A673 (cell line): Measurements from ENCODE around the gene CPEB4. TPM values are rescaled to one million over a fixed set of nuclear protein-coding genes. Genes with fewer than 3 reads are reported as not detected.

Experiments
- BruUV-seq: library from RNA; stranded (reverse); fragments of 400-500 nt; replicated peaks from 2 replicates; lab custom pipeline; 2021; lab: Mats Ljungman, UMichigan
- CTCF ChIA-PET: fragments of 300-600 bp; sonication (Branson Sonifier 250); formaldehyde crosslinking; loops from one replicate; lab custom pipeline; 2022; ENCODE audit warnings: antibody characterized with exemption; lab: Charles Lee
- POLR2A ChIA-PET: fragments of 300-600 bp; sonication (Branson Sonifier 250); formaldehyde crosslinking; loops from one replicate; lab custom pipeline; 2022; ENCODE audit warnings: antibody characterized with exemption; ENCODE audit not compliant: low non-redundant PET; lab: Charles Lee
- DNase-seq: peaks from one replicate; pipeline ENCODE4 v3.0.0-alpha.2; 2015; ENCODE audit warnings: low spot score
- H3K27ac ChIP-seq: fragments of 200-600 bp; sonication (generic); 2 replicates; pipeline ENCODE4 v1.5.1; 2016; ENCODE audit warnings: mixed run types, low read depth, mild to moderate bottlenecking, mixed read lengths, antibody characterized with exemption, low read length; ENCODE audit not compliant: poor library complexity, severe bottlenecking
- H3K27me3 ChIP-seq: fragments of 200-600 bp; sonication (generic); replicated peaks from 2 replicates; pipeline ENCODE4 v1.6.1; 2017; ENCODE audit warnings: mixed run types, low read depth, mild to moderate bottlenecking, mixed read lengths, antibody characterized with exemption, low read length; ENCODE audit not compliant: insufficient read depth, poor library complexity
- H3K36me3 ChIP-seq: fragments of 200-600 bp; sonication (generic); 2 replicates; pipeline ENCODE4 v1.6.1; 2016; ENCODE audit warnings: mixed run types, mild to moderate bottlenecking, mixed read lengths, antibody characterized with exemption, low read length; ENCODE audit not compliant: insufficient read depth, poor library complexity, severe bottlenecking
- H3K4me1 ChIP-seq: fragments of 200-600 bp; sonication (generic); 2 replicates; pipeline ENCODE4 v1.6.1; 2017; ENCODE audit warnings: mixed run types, mild to moderate bottlenecking, mixed read lengths, antibody characterized with exemption, low read length; ENCODE audit not compliant: insufficient read depth, poor library complexity, severe bottlenecking
- H3K4me3 ChIP-seq: fragments of 200-600 bp; sonication (generic); 2 replicates; pipeline ENCODE4 v1.5.1; 2016; ENCODE audit warnings: low read depth, mixed run types, mild to moderate bottlenecking, mixed read lengths, low read length; ENCODE audit not compliant: poor library complexity, severe bottlenecking
- H3K9me3 ChIP-seq: fragments of 200-600 bp; sonication (generic); 2 replicates; pipeline ENCODE4 v1.6.1; 2016; ENCODE audit warnings: mixed run types, low read depth, mild to moderate bottlenecking, mixed read lengths, antibody characterized with exemption, low read length; ENCODE audit not compliant: poor library complexity, severe bottlenecking
- CTCF ChIP-seq: fragments of 300-800, 200-600 bp; sonication (generic); conservative IDR thresholded peaks from 2 replicates; pipeline ENCODE4 v1.5.1; 2017; ENCODE audit warnings: low read depth, mild to moderate bottlenecking, antibody characterized with exemption, low read length, moderate library complexity, mixed read lengths
- EZH2 ChIP-seq: fragments of 200-600 bp; sonication (generic); IDR thresholded peaks from 2 replicates; pipeline ENCODE4 v1.6.1; 2017; ENCODE audit warnings: borderline replicate concordance, low read depth, mild to moderate bottlenecking, mixed read lengths, antibody characterized with exemption, low read length; ENCODE audit not compliant: poor library complexity, severe bottlenecking
- intact Hi-C: fragments of 100-400 bp; cut with micrococcal nuclease; formaldehyde crosslinking; loops from one replicate; pipeline ENCODE4 v1.10.0; 2022; ENCODE audit not compliant: unreplicated experiment
- total RNA-seq: library from RNA; stranded (reverse); gene quantifications from 2 replicates; pipeline ENCODE4 v1.2.3, GENCODE V29; 2021

CPEB4 gene
- total RNA-seq, 1 experiment from 2014 or later: 1.6 TPM

DNA sequence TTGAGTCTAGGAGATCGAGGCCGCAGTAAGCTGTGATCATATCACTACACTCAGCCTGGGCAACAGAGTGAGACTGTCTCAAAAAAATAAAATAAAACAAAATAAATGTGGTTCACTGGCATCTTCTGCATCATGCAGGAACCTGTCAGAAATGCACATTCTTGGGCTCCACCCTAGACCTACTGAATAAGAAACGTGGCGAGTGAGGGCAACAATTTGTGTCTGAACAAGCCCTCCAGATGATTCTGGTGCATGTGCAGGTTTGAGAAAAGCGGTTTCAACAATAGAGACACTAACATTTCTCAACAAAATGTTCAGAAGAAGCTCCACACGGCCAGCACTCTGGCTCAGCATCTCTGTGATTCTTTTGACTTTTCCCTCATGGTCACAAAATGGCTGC, 42.8 kb upstream of the CPEB4 start:
- H3K4me1 ChIP-seq: no peaks in the 10 kb centered on the region
- intact Hi-C loops: no loop called here
- H3K27me3 ChIP-seq: no peaks in the 10 kb centered on the region
- no peak for DNase-seq
- H3K27ac ChIP-seq: no peak overlapping the region
- BruUV-seq: no TSS peak
- no peaks in the 10 kb centered on the region for H3K9me3 ChIP-seq
- ChIA-PET POLR2A (no interaction called here), CTCF (no interaction called here)
- H3K36me3 ChIP-seq: no peaks in the 10 kb centered on the region
- no peak overlapping the region for H3K4me3 ChIP-seq
- no peak for TF ChIP-seq EZH2
- no peak for TF ChIP-seq CTCF

DNA sequence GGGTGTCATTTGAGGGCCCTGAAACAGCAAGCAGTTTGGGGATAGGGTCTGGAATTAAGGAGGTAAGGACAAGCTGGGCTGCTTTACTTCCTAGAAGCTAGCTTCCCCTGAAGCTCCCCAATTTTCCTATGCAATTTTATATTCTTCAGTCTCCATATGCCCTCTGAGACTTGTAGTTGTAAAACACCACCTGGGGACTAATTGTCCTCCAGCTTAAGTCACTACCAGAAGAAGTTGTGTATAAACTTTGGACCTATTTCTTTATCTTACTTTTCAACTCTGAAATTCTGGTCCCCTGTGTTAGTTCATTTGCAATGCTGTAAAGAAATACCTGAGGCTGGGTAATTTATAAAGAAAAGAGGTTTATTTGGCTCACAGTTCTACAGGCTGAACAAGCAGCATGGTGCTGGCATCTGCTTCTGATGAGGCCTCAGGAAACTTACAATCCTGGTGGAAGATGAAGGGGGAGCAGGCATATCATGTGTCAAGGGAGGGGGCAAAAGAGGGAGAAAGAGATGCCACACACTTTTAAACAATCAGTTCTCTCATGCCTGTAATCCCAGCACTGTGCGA, 41.1 kb upstream of the CPEB4 start:
- ChIA-PET POLR2A (no interaction called here), CTCF (no interaction called here)
- Histone ChIP-seq H3K4me1 (no peaks in the 10 kb centered on the region), H3K9me3 (no peaks in the 10 kb centered on the region), H3K4me3 (no peak overlapping the region), H3K27ac (no peak overlapping the region), H3K27me3 (no peaks in the 10 kb centered on the region), H3K36me3 (no peaks in the 10 kb centered on the region)
- intact Hi-C loops: no loop called here
- no peak for TF ChIP-seq EZH2
- DNase-seq: no peak
- BruUV-seq: no TSS peak

GRCh38 chr5:173848986-173849596, 39.1 kb upstream of the CPEB4 start:
- H3K36me3 ChIP-seq: no peaks in the 10 kb centered on the region
- TF ChIP-seq CTCF (no peak), EZH2 (no peak)
- H3K4me1 ChIP-seq: no peaks in the 10 kb centered on the region
- ChIA-PET CTCF (no interaction called here), POLR2A (no interaction called here)
- intact Hi-C loops: no loop called here
- DNase-seq: no peak
- H3K9me3 ChIP-seq: no peaks in the 10 kb centered on the region
- H3K4me3 ChIP-seq: no peak overlapping the region
- no TSS peak for BruUV-seq
- no peaks in the 10 kb centered on the region for H3K27me3 ChIP-seq
- H3K27ac ChIP-seq: no peak overlapping the region

DNA sequence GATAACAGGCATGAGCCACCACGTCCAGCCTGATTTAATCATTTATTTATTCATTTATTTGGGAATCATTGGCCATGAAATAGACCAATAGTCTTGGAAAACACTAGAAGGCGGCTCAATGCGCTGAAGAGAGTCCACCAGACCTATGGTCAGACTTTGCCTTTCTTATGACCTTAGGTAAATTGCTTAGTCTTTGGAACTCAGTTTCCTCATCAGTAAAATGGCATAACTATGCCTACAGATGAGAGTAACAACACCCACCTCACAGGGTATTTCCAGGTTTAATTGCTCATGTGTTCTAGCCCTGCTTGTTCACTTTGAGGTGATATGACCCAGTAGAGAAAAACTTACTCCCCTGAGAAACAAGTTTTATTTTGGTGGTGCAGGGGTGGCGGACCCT, 38.2 kb upstream of the CPEB4 start:
- ChIA-PET POLR2A (no interaction called here), CTCF (no interaction called here)
- Histone ChIP-seq H3K4me1 (no peaks in the 10 kb centered on the region), H3K27ac (no peak overlapping the region), H3K36me3 (no peaks in the 10 kb centered on the region), H3K27me3 (no peaks in the 10 kb centered on the region), H3K4me3 (no peak overlapping the region), H3K9me3 (no peaks in the 10 kb centered on the region)
- TF ChIP-seq EZH2 (no peak), CTCF (no peak)
- BruUV-seq: no TSS peak
- intact Hi-C loops: no loop called here
- no peak for DNase-seq
